K562 (cell line): ENCODE results near the gene FREM1. TPM values are rescaled to one million over a fixed set of nuclear protein-coding genes. Genes with fewer than 3 reads are reported as not detected.
A peak's percentile ranks its signal among the peaks of the same experiment; 100 is the strongest.

Source experiments
- ATAC-seq: fragments of 200-7000 bp; cut with Tn5 transposase; 3 replicates; pipeline ENCODE4 v1.9.1; 2020; ENCODE audit warnings: moderate library complexity
- BruUV-seq: library from RNA; stranded (reverse); fragments of 400-500 nt; replicated peaks from 2 replicates; lab custom pipeline; 2021; lab: Mats Ljungman, UMichigan
- CTCF ChIA-PET: fragments of 300-600 bp; formaldehyde crosslinking; extraction: SDS; loops from one replicate; lab custom pipeline; 2021; ENCODE audit warnings: low intra/inter-chr PET ratio; lab: Yijun Ruan, JAX
- POLR2A ChIA-PET: fragments of 300-600, 350-650 bp; sonication (Branson Sonifier 250); formaldehyde crosslinking; extraction: SDS; loops from one replicate; lab custom pipeline; 2021; ENCODE audit warnings: antibody characterized with exemption, inconsistent platforms; lab: Yijun Ruan, JAX
- DNase-seq, 4 experiments: peaks; one replicate each; pipeline versions ENCODE4 v3.0.0 to v3.0.0-alpha.2; 2011 to 2018; ENCODE audit warnings: low spot score in 3 of 4, mixed read lengths in 3 of 4; ENCODE audit errors: extremely low read depth in 1 of 4
- FAIRE-seq: peaks from 2 replicates; lab custom pipeline; 2011; peaks lifted over from hg19 to GRCh38; lab: Jason Lieb, UNC
- H2AFZ ChIP-seq: 2 replicates; pipeline ENCODE4 v1.6.0; 2011; ENCODE audit warnings: low read depth, low read length, control low read depth, inconsistent platforms
- H3K27ac ChIP-seq: fragments of 200-600 bp; 3 replicates; pipeline ENCODE4 v1.8.0; 2011; ENCODE audit warnings: low read depth, mild to moderate bottlenecking, control low read depth, inconsistent platforms, low read length, moderate library complexity, mixed read lengths; ENCODE audit errors: extremely low read depth
- H3K27me3 ChIP-seq, 2 experiments: fragments of 300-600 bp in 1 of 2; 2 replicates in 1 of 2; 3 replicates in 1 of 2; pipeline versions ENCODE4 v1.6.0 to v1.8.0; 2011; ENCODE audit warnings: inconsistent platforms in 2 of 2, low read length in 2 of 2, mild to moderate bottlenecking in 1 of 2, mixed read lengths in 1 of 2, moderate library complexity in 1 of 2; ENCODE audit not compliant: control insufficient read depth in 2 of 2, insufficient read depth in 2 of 2
- H3K36me3 ChIP-seq: fragments of 300-600 bp; 3 replicates; pipeline ENCODE4 v1.8.0; 2011; ENCODE audit warnings: mild to moderate bottlenecking, low read length, inconsistent platforms; ENCODE audit not compliant: control insufficient read depth, insufficient read depth
- H3K4me1 ChIP-seq, 2 experiments: fragments of 200-600 bp in 1 of 2; replicated peaks in 1 of 2; 2 replicates in 1 of 2; 3 replicates in 1 of 2; pipeline versions ENCODE4 v1.5.1 to v1.8.0; 2011; ENCODE audit warnings: inconsistent platforms in 2 of 2, low read length in 2 of 2, mild to moderate bottlenecking in 1 of 2, mixed read lengths in 1 of 2, moderate library complexity in 1 of 2; ENCODE audit not compliant: control insufficient read depth in 2 of 2, insufficient read depth in 2 of 2
- H3K4me2 ChIP-seq: 2 replicates; pipeline ENCODE4 v1.6.1; 2011; ENCODE audit warnings: low read length, control low read depth, inconsistent platforms, mixed read lengths; ENCODE audit not compliant: insufficient read depth
- H3K4me3 ChIP-seq: fragments of 200-600 bp; sonication (generic), shearing (Covaris generic); 2 replicates; pipeline ENCODE4 v1.5.1; 2016; ENCODE audit warnings: control low read depth, inconsistent platforms
- H3K79me2 ChIP-seq: fragments of 200-600 bp; 3 replicates; pipeline ENCODE4 v1.8.0; 2011; ENCODE audit warnings: low read length, inconsistent platforms; ENCODE audit not compliant: control insufficient read depth, insufficient read depth
- H3K9ac ChIP-seq, 2 experiments: 2 replicates each; pipeline versions ENCODE4 v1.6.0 to v1.6.1; 2011; ENCODE audit warnings: low read depth in 2 of 2, low read length in 2 of 2, control low read depth in 1 of 2, inconsistent platforms in 1 of 2, mild to moderate bottlenecking in 1 of 2, mixed read lengths in 1 of 2; ENCODE audit not compliant: insufficient read depth in 1 of 2
- H3K9me1 ChIP-seq: one replicate; pipeline ENCODE4 v1.6.0; 2011; ENCODE audit warnings: inconsistent platforms, mild to moderate bottlenecking, low read length, moderate library complexity; ENCODE audit not compliant: control insufficient read depth, insufficient read depth
- H3K9me3 ChIP-seq: replicated peaks from 2 replicates; pipeline ENCODE4 v1.5.1; 2011; ENCODE audit warnings: low read depth, low read length, inconsistent platforms; ENCODE audit not compliant: control insufficient read depth, insufficient read depth
- H4K20me1 ChIP-seq: replicated peaks from 2 replicates; pipeline ENCODE4 v1.6.1; 2011; ENCODE audit warnings: low read length, inconsistent platforms, mixed read lengths; ENCODE audit not compliant: control insufficient read depth, insufficient read depth
- DEAF1 ChIP-seq: fragments of 450-650 bp; formaldehyde crosslinking; IDR thresholded peaks from 2 replicates; pipeline ENCODE4 v1.4.0; 2020; ENCODE audit warnings: mild to moderate bottlenecking, moderate library complexity
- MEIS2 ChIP-seq: fragments of 450-650 bp; IDR thresholded peaks from 2 replicates; pipeline ENCODE4 v1.6.1; 2014; ENCODE audit warnings: mild to moderate bottlenecking; ENCODE audit not compliant: partially characterized antibody
- NFIC ChIP-seq: fragments of 450-650 bp; IDR thresholded peaks from 2 replicates; pipeline ENCODE4 v1.6.1; 2017; ENCODE audit warnings: mild to moderate bottlenecking, inconsistent platforms
- POLR2H ChIP-seq: IDR thresholded peaks from 2 replicates; pipeline ENCODE4 v1.6.1; 2016; ENCODE audit warnings: missing genetic modification characterization, low read depth, mild to moderate bottlenecking, control low read depth, missing compliant biosample characterization, moderate library complexity
- SMARCC2 ChIP-seq: fragments of 450-650 bp; IDR thresholded peaks from 2 replicates; pipeline ENCODE4 v1.6.1; 2017; ENCODE audit warnings: antibody characterized with exemption, moderate library complexity, mild to moderate bottlenecking, low read depth
- SMC3 ChIP-seq: conservative IDR thresholded peaks from 2 replicates; pipeline ENCODE4 v1.6.1; 2011; ENCODE audit warnings: low read depth, low read length, improper control_type of control experiment; ENCODE audit not compliant: insufficient read depth
- STAT5B ChIP-seq: fragments of 250-450 bp; sonication (Bioruptor Pico); IDR thresholded peaks from 2 replicates; pipeline ENCODE4 v1.8.0; 2021; ENCODE audit warnings: mild to moderate bottlenecking, inconsistent platforms
- TEAD1 ChIP-seq, 2 experiments: fragments of 450-650 bp in 1 of 2; sonication (generic) in 1 of 2; formaldehyde crosslinking; IDR thresholded peaks; 2 replicates each; pipeline versions ENCODE4 v1.4.0 to v1.8.0; 2020 to 2022; ENCODE audit warnings: mild to moderate bottlenecking in 2 of 2, missing genetic modification reagents in 1 of 2
- USF1 ChIP-seq: sonication (generic); formaldehyde crosslinking; IDR thresholded peaks from 2 replicates; pipeline ENCODE4 v1.9.0; 2022; ENCODE audit warnings: mild to moderate bottlenecking, missing genetic modification reagents
- VEZF1 ChIP-seq: fragments of 200-800 bp; sonication (Bioruptor generic); IDR thresholded peaks from 2 replicates; pipeline ENCODE4 v1.6.1; 2017; ENCODE audit warnings: missing genetic modification characterization, missing compliant biosample characterization
- ZNF57 ChIP-seq: fragments of 450-650 bp; formaldehyde crosslinking; IDR thresholded peaks from 2 replicates; pipeline ENCODE4 v1.4.0; 2020; ENCODE audit warnings: mild to moderate bottlenecking, moderate library complexity
- ZZZ3 ChIP-seq: fragments of 450-650 bp; IDR thresholded peaks from 2 replicates; pipeline ENCODE4 v1.6.1; 2016; ENCODE audit warnings: antibody characterized with exemption, mild to moderate bottlenecking, moderate library complexity
- WGBS: fragments of 100-300 bp; shearing (Covaris generic); methylation state at CpG from one replicate; pipeline ENCODE4 v1.1.6; 2016; ENCODE audit warnings: low coverage, mixed read lengths; ENCODE audit not compliant: insufficient coverage; ENCODE audit errors: missing lambda C conversion rate; 5-methylcytosine and 5-hydroxymethylcytosine counted together
- in situ Hi-C: fragments of 300-500 bp; cut with MboI; formaldehyde crosslinking; loops from 4 replicates; pipeline ENCODE4 v1.15.0; 2018; ENCODE audit warnings: inconsistent platforms, mixed read lengths
- intact Hi-C: fragments of 100-400 bp; cut with micrococcal nuclease; formaldehyde crosslinking; loops from 2 replicates; pipeline ENCODE4 v1.14.2; 2022
- polyA plus RNA-seq, 8 experiments: library from polyadenylated mRNA; depleted of rRNA in 4 of 8; stranded (reverse) in 5 of 8; unstranded in 3 of 8; fragments of >200 nt; fragmentation: Nextera tagmentation in 2 of 8; fragmentation: Illumina TruSeq in 1 of 8; extraction: Ambion mirVana in 2 of 8; extraction: Trizol in 1 of 8; gene quantifications; 2 replicates each; pipeline versions ENCODE4 v1.2.1 to v1.2.3, GENCODE V29; 2011 to 2014; ENCODE audit warnings: inconsistent platforms in 1 of 8, missing spikeins in 1 of 8
- total RNA-seq, 7 experiments: library from RNA; depleted of rRNA in 6 of 7; stranded (reverse); fragments of >200 nt in 6 of 7; fragmentation: Illumina TruSeq in 2 of 7; extraction: Trizol in 2 of 7; gene quantifications; 2 replicates each; pipeline versions ENCODE4 v1.2.1 to v1.2.3, GENCODE V29; 2011 to 2021; ENCODE audit warnings: low replicate concordance in 1 of 7
- TF ChIP-seq, protein P1 (sequence below): fragments of 450-650 bp; IDR thresholded peaks from 2 replicates; pipeline ENCODE4 v1.6.1; 2016; ENCODE audit warnings: borderline replicate concordance

Gene FREM1
- total and polyA plus RNA-seq, 9 of the 15 experiments (the other 6 are each of a cell fraction or from before 2014, with no cell fraction given) = 0.03 to 0.24 (median 0.13) TPM; not detected in 2

DNA sequence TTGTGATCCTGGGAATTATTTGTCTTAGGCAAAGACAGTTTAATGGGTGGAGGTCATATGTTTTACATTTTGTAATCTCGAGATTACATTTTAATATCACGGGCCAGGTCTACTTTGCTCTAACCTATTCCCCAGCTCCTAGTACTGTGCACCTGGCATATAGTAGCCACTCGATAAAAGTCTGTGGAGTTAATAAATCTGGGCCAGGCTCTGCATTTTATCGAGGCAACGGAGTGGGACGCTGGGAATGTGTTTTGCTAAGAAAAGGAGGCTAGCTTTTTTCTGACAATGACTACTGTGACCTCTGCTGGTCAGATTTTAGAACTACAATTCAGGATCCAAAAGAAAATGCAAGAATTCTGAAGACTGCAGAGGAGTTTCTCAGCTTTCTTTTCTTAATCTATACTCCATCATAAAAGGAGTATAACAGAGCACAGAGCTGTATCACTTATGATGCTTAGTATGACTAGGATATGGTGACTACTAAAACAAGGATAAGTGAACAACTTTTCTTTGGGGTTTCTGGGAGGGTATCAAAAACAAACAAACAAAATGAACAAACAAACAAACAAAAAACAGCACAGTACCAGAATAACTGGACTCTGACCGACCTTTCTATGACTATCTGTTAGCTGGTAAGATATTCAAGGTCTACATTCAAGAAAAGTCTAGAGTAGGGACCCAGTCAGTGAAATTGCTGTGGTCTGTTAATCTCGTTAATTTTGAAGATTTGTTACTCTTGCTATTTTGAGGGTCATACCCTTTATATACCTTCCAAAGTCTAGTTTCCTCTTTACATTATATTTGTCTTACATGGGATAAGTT lies 141.6 kb downstream of the FREM1 start (continued):
- TF ChIP-seq ZZZ3 (no peak), POLR2H (tag) (no peak), SMC3 (peak; percentile 42; the same call in 1 of the 2 replicates), TEAD1 (CRISPR knock-in tag; IDR thresholded peaks at IDR 0.05) (no peak), NFIC (no peak), DEAF1 (CRISPR knock-in tag) (0 out of 2 replicates have a peak, but pooled peaks have one; percentile 12), MEIS2 (no peak), ZNF57 (CRISPR knock-in tag) (no peak)

GRCh38 chr9:14766299-14766698 lies 143.9 kb downstream of the FREM1 start:
- Histone ChIP-seq H3K27me3 (no peaks in the 10 kb centered on the region; a peak in 1 of 5 replicates), H3K4me3 (no peak overlapping the region), H3K4me1 (no peaks in the 10 kb centered on the region), H3K9me1 (no peaks in the 10 kb centered on the region), H3K4me2 (no peak overlapping the region), H3K79me2 (no peaks in the 10 kb centered on the region), H3K9me3 (no peaks in the 10 kb centered on the region), H3K27ac (no peak overlapping the region), H3K9ac (no peak overlapping the region), H2AFZ (no peak overlapping the region), H4K20me1 (no peaks in the 10 kb centered on the region), H3K36me3 (no peaks in the 10 kb centered on the region)
- ATAC-seq (no peak), DNase-seq (no peak), FAIRE-seq (no peak)
- ChIA-PET CTCF (no interaction called here), POLR2A (interaction anchor here (0.6 kb wide), 1 partner anchor 11 kb away, joined by 3 read pairs; no protein-coding TSS in a partner anchor)
- in situ Hi-C loops = loop anchor here (10.0 kb wide), 1 partner anchor 321 kb away; no protein-coding TSS in a partner anchor
- BruUV-seq = no TSS peak
- 1% methylated on average over 6 of the region's 6 CpGs for WGBS
- intact Hi-C loops = loop anchor here (5.0 to 10.0 kb wide), 4 partner anchors 299 to 1731 kb away; no protein-coding TSS in a partner anchor
- TF ChIP-seq VEZF1 (CRISPR knock-in tag) (no peak), SMARCC2 (no peak), USF1 (CRISPR knock-in tag) (no peak), STAT5B (CRISPR knock-in tag) (no peak)
- TF ChIP-seq, protein P1, sequence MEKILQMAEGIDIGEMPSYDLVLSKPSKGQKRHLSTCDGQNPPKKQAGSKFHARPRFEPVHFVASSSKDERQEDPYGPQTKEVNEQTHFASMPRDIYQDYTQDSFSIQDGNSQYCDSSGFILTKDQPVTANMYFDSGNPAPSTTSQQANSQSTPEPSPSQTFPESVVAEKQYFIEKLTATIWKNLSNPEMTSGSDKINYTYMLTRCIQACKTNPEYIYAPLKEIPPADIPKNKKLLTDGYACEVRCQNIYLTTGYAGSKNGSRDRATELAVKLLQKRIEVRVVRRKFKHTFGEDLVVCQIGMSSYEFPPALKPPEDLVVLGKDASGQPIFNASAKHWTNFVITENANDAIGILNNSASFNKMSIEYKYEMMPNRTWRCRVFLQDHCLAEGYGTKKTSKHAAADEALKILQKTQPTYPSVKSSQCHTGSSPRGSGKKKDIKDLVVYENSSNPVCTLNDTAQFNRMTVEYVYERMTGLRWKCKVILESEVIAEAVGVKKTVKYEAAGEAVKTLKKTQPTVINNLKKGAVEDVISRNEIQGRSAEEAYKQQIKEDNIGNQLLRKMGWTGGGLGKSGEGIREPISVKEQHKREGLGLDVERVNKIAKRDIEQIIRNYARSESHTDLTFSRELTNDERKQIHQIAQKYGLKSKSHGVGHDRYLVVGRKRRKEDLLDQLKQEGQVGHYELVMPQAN = no peak
